ENCODE results near the gene SSTR5. TPM values are rescaled to one million over a fixed set of nuclear protein-coding genes. Genes with fewer than 3 reads are reported as not detected.

The SSTR5 gene
- total and polyA plus RNA-seq, 8 donors, result 0.11 TPM; not detected in 7

DNA sequence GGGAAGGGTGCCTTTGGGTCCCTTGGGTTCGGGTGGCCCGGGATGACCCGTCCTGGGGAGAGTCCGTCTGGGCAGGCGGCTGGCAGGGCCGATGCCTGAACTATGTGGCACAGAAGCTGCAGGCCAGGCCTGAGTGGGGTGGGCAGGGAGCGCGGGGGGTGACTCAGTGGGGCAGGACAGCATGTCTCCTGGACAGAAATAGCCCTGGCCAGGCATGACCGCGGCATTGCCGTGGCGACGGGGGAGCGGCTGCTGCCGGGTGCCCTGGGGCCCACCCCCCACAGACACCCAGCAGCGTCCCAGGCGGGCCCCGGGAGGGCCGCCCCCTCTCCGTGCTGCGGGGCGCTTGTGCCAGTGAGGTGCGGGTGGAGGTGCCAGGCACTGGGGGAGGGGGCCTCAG, 25.3 kb downstream of the SSTR5 start:
- DNase-seq (no peak), ATAC-seq (no peak)
- Histone ChIP-seq H3K36me3 (no peaks in the 10 kb centered on the region), H3K27ac (no peak overlapping the region), H3K4me1 (no peaks in the 10 kb centered on the region), H3K27me3 (peaks cover 2 to 92% of the 10 kb centered on the region in 2 donors), H3K9me3 (no peaks in the 10 kb centered on the region), H3K4me3 (no peak overlapping the region)
- intact Hi-C loops (cut with DNase I), result no loop called here
- TF ChIP-seq, protein P1, sequence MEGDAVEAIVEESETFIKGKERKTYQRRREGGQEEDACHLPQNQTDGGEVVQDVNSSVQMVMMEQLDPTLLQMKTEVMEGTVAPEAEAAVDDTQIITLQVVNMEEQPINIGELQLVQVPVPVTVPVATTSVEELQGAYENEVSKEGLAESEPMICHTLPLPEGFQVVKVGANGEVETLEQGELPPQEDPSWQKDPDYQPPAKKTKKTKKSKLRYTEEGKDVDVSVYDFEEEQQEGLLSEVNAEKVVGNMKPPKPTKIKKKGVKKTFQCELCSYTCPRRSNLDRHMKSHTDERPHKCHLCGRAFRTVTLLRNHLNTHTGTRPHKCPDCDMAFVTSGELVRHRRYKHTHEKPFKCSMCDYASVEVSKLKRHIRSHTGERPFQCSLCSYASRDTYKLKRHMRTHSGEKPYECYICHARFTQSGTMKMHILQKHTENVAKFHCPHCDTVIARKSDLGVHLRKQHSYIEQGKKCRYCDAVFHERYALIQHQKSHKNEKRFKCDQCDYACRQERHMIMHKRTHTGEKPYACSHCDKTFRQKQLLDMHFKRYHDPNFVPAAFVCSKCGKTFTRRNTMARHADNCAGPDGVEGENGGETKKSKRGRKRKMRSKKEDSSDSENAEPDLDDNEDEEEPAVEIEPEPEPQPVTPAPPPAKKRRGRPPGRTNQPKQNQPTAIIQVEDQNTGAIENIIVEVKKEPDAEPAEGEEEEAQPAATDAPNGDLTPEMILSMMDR (IDR thresholded peaks at IDR 0.05), result no peak

DNA sequence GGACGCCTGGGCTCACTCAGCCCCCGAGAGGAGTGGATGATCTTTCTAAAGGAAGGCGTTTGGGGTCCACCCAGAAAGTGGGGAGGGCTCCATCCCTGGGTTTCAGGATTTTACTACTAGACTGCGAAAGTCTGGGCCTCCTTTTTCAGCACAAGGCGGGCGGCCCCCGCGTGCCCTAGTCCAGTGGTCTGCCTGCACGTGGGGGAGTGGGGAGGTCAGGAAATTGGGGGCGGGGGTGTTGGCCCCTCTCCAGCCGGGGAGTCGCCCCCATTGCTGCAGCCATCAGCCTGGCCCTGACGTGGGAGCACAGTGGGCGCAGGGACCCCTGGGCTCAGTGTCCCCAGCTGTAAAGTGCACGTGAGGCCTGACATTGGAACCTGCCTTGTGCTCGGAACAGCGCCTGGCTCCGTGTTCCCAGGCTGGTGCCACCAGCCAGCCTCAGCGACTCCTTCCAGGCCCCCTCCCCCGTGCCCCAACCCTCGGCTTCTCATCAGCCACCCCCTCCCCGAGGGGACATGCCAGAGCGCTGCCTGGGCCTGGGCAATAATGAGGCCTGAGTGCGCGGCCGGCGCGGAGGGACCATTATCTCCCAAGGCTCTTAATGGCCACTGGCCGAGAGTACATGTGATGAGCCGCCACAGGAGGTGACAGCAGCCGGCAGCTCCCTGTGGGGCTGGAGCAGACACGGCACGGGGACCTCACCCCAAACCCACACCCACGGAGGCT, 25.9 kb downstream of the SSTR5 start:
- no peaks in the 10 kb centered on the region for H3K9me3 ChIP-seq
- intact Hi-C loops (cut with DNase I), result no loop called here
- no peak overlapping the region for H3K27ac ChIP-seq
- TF ChIP-seq, protein P1 (IDR thresholded peaks at IDR 0.05), result no peak
- DNase-seq, result no peak
- ATAC-seq, result no peak
- H3K27me3 ChIP-seq, result peaks cover 6 to 96% of the 10 kb centered on the region in 2 donors
- peaks cover 0 to 3% of the 10 kb centered on the region in 2 donors for H3K4me1 ChIP-seq
- no peak overlapping the region for H3K4me3 ChIP-seq
- no peaks in the 10 kb centered on the region for H3K36me3 ChIP-seq

DNA sequence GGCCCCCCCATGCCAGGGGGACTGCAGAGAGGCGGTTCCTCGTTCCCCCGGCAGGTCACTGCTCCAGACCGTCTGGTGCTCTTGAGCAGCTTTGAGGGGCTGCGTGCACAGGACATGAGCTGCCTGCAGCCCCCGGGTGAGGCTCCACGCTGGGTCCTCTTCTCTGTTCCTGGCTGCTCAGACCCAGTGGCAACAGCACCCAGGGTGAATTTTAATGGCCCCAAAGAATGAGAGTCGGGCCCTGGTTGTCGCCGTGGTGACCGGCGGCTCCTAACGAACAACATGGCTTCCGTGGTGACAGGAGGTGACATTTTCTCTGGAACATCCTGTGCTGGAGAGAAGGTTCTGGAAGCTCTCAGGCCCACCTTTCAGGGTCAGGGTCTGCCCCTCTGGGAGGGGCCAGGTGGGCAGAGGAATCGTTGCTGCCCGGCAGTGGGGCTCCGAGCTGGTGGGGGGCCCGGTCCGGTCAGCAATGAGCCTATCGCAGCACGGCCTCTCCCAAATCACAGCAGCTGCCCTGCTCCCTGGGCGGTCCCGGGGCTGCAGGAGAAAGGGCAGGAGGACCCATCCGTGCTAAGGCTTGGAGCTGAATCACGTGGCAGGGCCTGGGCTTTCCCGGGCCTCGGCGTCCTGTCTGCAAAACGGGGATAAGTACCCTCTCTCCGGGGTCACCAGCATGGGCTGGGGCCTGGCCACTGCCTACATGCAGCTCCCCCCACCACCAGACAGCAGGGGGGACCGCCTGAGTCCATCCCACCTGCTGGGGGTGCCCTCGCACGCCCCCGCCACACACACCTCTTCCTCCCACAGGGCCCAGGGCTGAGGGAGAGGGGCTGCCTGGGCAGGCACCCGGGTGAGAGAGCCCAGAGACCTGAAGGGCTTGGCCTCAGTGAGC, 26.9 kb downstream of the SSTR5 start:
- Histone ChIP-seq H3K27me3 (peaks cover 10 to 96% of the 10 kb centered on the region in 2 donors), H3K36me3 (no peaks in the 10 kb centered on the region), H3K9me3 (no peaks in the 10 kb centered on the region), H3K4me1 (peaks cover 0 to 3% of the 10 kb centered on the region in 2 donors), H3K27ac (no peak overlapping the region), H3K4me3 (no peak overlapping the region)
- intact Hi-C loops (cut with DNase I), result no loop called here
- ATAC-seq (no peak), DNase-seq (no peak)
- TF ChIP-seq, protein P1 (IDR thresholded peaks at IDR 0.05), result no peak

DNA sequence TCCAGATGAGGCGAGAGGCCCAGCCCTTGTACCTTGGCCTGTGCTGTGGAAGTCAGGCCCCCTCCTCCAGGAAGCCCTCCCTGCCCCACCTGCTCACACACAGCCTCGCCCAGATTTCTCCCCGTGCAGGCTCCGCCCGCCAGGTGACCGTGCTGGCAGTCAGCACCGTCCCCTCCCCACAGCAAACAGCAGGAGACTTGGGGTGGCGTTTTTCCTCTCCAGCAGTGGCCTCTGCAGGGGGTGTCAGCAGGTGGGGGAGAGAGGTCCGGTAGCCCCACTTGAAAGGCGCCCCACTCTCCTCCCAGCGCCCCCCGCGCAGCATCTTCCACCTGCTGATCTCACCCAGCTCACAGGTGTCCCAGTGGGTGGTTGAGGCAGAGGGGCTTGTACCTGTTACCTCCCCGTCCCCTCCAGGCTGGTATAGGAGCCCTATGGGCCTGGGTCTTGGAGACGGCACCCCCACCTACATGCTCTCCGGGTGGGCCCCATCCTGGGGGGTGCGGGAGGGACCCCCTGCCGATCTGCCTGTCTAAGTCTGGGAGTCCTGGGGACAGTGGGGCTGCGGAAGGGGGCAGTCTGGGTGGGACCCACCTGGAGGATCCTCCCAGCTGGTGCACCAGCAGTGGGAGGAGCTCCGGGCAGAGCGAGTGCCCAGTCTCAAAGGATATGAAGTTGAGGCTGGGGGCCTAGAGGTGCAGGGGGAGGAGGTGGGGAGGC, 27.7 kb downstream of the SSTR5 start:
- TF ChIP-seq, protein P1 (IDR thresholded peaks at IDR 0.05), result no peak
- intact Hi-C loops (cut with DNase I), result no loop called here
- no peaks in the 10 kb centered on the region for H3K9me3 ChIP-seq
- no peak overlapping the region for H3K4me3 ChIP-seq
- DNase-seq, result no peak
- H3K27ac ChIP-seq, result no peak overlapping the region
- peaks cover 0 to 3% of the 10 kb centered on the region in 2 donors for H3K4me1 ChIP-seq
- no peak for ATAC-seq
- no peaks in the 10 kb centered on the region for H3K36me3 ChIP-seq
- peaks cover 10 to 96% of the 10 kb centered on the region in 2 donors for H3K27me3 ChIP-seq
